ENCODE data around the gene LRP3. TPM values are rescaled to one million over a fixed set of nuclear protein-coding genes. Genes with fewer than 3 reads are reported as not detected.
A peak's percentile ranks its signal among the peaks of the same experiment; 100 is the strongest.

The LRP3 gene
- polyA plus RNA-seq, 3 donors, result 1.4 to 11.9 (median 4.1) TPM

GRCh38 chr19:33248104-33248503 is 54.0 kb downstream of the LRP3 start:
- peaks cover under 1 to 8% (median 1%) of the 10 kb centered on the region in 3 donors for H3K27me3 Mint-ChIP-seq (ENCODE audit: low read depth in 3 of 3)
- DNase-seq, result no peak
- Histone ChIP-seq H3K9ac (ENCODE audit: insufficient read depth, low read length, poor library complexity, severe bottlenecking) (no peak overlapping the region), H3K79me2 (ENCODE audit: insufficient read depth, low read length) (no peaks in the 10 kb centered on the region), H2AFZ (ENCODE audit: insufficient read depth, low read depth, low read length, poor library complexity, severe bottlenecking) (no peak overlapping the region), H3K27me3 (ENCODE audit: control insufficient read depth in 2 of 2, insufficient read depth in 2 of 2, low read length in 2 of 2) (no peaks in the 10 kb centered on the region), H4K20me1 (ENCODE audit: insufficient read depth, low read length) (no peaks in the 10 kb centered on the region), H3K4me3 (replicated peaks in 1 of 3; ENCODE audit: low read depth in 2 of 3, low read length in 3 of 3) (peak overlapping the region in 1 of 3 experiments; percentile 59), H3K27ac (ENCODE audit: low read depth in 1 of 2, low read length in 2 of 2) (peak overlapping the region in 1 of 2 donors; percentile 83), H3K4me1 (ENCODE audit: control insufficient read depth in 1 of 2, insufficient read depth in 2 of 2, low read length in 2 of 2) (peaks cover 34 to 46% of the 10 kb centered on the region in 2 donors), H3K4me2 (replicated peaks; ENCODE audit: extremely low read depth, low read length, poor library complexity, severe bottlenecking) (no peak overlapping the region), H3K9me3 (replicated peaks in 1 of 2; ENCODE audit: control insufficient read depth in 1 of 2, insufficient read depth in 1 of 2, low read length in 2 of 2) (peaks cover 9 to 14% of the 10 kb centered on the region in 2 donors), H3K36me3 (replicated peaks in 1 of 2; ENCODE audit: control insufficient read depth in 1 of 2, insufficient read depth in 2 of 2, low read length in 2 of 2) (no peaks in the 10 kb centered on the region)
- H3K4me1 Mint-ChIP-seq, result peaks cover 29% of the 10 kb centered on the region
- intact Hi-C loops (cut with micrococcal nuclease), result loop anchor here (2.0 to 5.0 kb wide), 4 partner anchors 54 to 124 kb away; partner anchors contain the start of genes CEBPA (in 2 of the 2) and CEBPG (in 1 of the 2)
- 90% methylated on average over 7 of the region's 8 CpGs for WGBS (ENCODE audit: insufficient coverage)
- no peak overlapping the region for H3K4me3 Mint-ChIP-seq
- peak overlapping the region in 6 of 7 donors; percentile 35 to 84 (median 78) for H3K27ac Mint-ChIP-seq
- peaks cover 0 to 2% of the 10 kb centered on the region in 2 donors for H3K36me3 Mint-ChIP-seq
- no peak for TF ChIP-seq CTCF (IDR thresholded peaks at IDR 0.05)
- peaks cover 0 to 12% (median 9%) of the 10 kb centered on the region in 7 donors for H3K9me3 Mint-ChIP-seq

- Mint-ChIP-seq H3K27me3 (ENCODE audit: low read depth in 3 of 3) (peaks cover 0 to 8% (median 1%) of the 10 kb centered on the region in 3 donors), H3K4me3 (peak overlapping the region in 1 of 2 donors; percentile 63), H3K36me3 (peaks cover 0 to 2% of the 10 kb centered on the region in 2 donors), H3K27ac (peak overlapping the region in 6 of 7 donors; percentile 67 to 84 (median 78)), H3K4me1 (peaks cover 32% of the 10 kb centered on the region), H3K9me3 (peaks cover 0 to 12% (median 9%) of the 10 kb centered on the region in 7 donors)
- Histone ChIP-seq H3K4me3 (replicated peaks in 1 of 3; ENCODE audit: low read depth in 2 of 3, low read length in 3 of 3) (peak overlapping the region in 1 of 3 experiments; percentile 59), H3K4me2 (replicated peaks; ENCODE audit: extremely low read depth, low read length, poor library complexity, severe bottlenecking) (peak overlapping the region; percentile 74), H3K9me3 (replicated peaks in 1 of 2; ENCODE audit: control insufficient read depth in 1 of 2, insufficient read depth in 1 of 2, low read length in 2 of 2) (peaks cover 9 to 14% of the 10 kb centered on the region in 2 donors), H4K20me1 (ENCODE audit: insufficient read depth, low read length) (no peaks in the 10 kb centered on the region), H3K4me1 (ENCODE audit: control insufficient read depth in 1 of 2, insufficient read depth in 2 of 2, low read length in 2 of 2) (peaks cover 37 to 49% of the 10 kb centered on the region in 2 donors), H3K27ac (ENCODE audit: low read depth in 1 of 2, low read length in 2 of 2) (peak overlapping the region; percentile 53 to 83), H3K36me3 (replicated peaks in 1 of 2; ENCODE audit: control insufficient read depth in 1 of 2, insufficient read depth in 2 of 2, low read length in 2 of 2) (no peaks in the 10 kb centered on the region), H3K27me3 (ENCODE audit: control insufficient read depth in 2 of 2, insufficient read depth in 2 of 2, low read length in 2 of 2) (no peaks in the 10 kb centered on the region), H3K9ac (ENCODE audit: insufficient read depth, low read length, poor library complexity, severe bottlenecking) (no peak overlapping the region), H2AFZ (ENCODE audit: insufficient read depth, low read depth, low read length, poor library complexity, severe bottlenecking) (peak overlapping the region; percentile 48), H3K79me2 (ENCODE audit: insufficient read depth, low read length) (no peaks in the 10 kb centered on the region)
- no peak for DNase-seq
- intact Hi-C loops (cut with micrococcal nuclease), result loop anchor here (2.0 to 5.0 kb wide), 4 partner anchors 54 to 124 kb away; partner anchors contain the start of genes CEBPA (in 2 of the 2) and CEBPG (in 1 of the 2)
- TF ChIP-seq CTCF (IDR thresholded peaks at IDR 0.05), result no peak
- 69% methylated on average over 9 of the region's 11 CpGs for WGBS (ENCODE audit: insufficient coverage)
These were observed 54.4 kb downstream of the LRP3 start for GRCh38 chr19:33248553-33248953.

All from CD14-positive monocyte (primary cell).